ENCODE measurements around the gene RASSF8.

DNA sequence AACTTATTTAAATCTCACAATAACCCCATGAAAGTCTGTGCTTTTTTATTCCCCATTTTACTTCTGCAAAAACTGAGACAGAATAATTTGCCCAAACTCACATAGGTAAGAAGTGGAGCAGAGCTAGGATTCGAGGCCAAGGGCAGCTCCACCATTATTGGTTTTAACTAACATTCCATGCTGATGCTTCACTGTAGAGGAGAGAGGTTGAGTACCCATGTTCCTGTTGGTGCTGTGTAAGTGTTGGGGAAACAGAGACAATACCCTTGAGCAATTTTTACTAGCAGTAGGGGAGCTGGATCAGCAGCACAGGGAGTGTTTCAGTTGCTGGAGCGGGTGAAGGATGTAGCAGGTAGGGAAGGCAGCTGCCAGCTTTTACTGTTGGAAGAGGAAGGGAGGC, 21.1 kb downstream of the RASSF8 start:
- TF ChIP-seq POLR2AphosphoS5 (IDR thresholded peaks at IDR 0.05) (no peak), POLR2A (IDR thresholded peaks at IDR 0.05; ENCODE audit: low read depth) (no peak)
- TF ChIP-seq, protein P1, sequence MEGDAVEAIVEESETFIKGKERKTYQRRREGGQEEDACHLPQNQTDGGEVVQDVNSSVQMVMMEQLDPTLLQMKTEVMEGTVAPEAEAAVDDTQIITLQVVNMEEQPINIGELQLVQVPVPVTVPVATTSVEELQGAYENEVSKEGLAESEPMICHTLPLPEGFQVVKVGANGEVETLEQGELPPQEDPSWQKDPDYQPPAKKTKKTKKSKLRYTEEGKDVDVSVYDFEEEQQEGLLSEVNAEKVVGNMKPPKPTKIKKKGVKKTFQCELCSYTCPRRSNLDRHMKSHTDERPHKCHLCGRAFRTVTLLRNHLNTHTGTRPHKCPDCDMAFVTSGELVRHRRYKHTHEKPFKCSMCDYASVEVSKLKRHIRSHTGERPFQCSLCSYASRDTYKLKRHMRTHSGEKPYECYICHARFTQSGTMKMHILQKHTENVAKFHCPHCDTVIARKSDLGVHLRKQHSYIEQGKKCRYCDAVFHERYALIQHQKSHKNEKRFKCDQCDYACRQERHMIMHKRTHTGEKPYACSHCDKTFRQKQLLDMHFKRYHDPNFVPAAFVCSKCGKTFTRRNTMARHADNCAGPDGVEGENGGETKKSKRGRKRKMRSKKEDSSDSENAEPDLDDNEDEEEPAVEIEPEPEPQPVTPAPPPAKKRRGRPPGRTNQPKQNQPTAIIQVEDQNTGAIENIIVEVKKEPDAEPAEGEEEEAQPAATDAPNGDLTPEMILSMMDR (IDR thresholded peaks at IDR 0.05) = no peak

All from esophagus muscularis mucosa (tissue), 3 donors.